A673 (cell line): Measurements from ENCODE around the gene RBM19.

Source experiments
- EZH2 ChIP-seq: fragments of 200-600 bp; sonication (generic); IDR thresholded peaks from 2 replicates; pipeline ENCODE4 v1.6.1; 2017; ENCODE audit warnings: borderline replicate concordance, low read depth, mild to moderate bottlenecking, mixed read lengths, antibody characterized with exemption, low read length; ENCODE audit not compliant: poor library complexity, severe bottlenecking
- TF ChIP-seq, protein P1 (sequence below): fragments of 300-800, 200-600 bp; sonication (generic); conservative IDR thresholded peaks from 2 replicates; pipeline ENCODE4 v1.5.1; 2017; ENCODE audit warnings: low read depth, mild to moderate bottlenecking, antibody characterized with exemption, low read length, moderate library complexity, mixed read lengths

DNA sequence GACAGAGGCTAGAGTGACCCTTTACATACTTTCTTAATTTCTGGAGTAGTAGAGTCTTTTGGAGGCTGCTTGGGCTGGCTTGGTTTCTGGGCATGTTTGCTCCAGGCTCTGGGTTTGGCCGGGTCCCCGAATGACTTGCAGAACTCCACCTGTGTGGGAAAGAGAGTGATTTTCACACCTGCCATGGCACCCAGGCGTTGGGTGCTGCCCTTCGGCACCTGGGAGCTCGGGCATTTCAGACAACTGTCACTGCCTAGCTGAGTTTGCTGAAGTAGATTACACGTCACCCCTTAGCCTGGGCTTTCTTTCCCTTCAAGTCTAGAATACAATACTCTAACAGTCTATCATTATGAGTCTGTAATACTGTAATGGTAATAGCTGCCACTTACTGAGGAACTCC is 6.1 kb downstream of the RBM19 start:
- TF ChIP-seq, protein P1, sequence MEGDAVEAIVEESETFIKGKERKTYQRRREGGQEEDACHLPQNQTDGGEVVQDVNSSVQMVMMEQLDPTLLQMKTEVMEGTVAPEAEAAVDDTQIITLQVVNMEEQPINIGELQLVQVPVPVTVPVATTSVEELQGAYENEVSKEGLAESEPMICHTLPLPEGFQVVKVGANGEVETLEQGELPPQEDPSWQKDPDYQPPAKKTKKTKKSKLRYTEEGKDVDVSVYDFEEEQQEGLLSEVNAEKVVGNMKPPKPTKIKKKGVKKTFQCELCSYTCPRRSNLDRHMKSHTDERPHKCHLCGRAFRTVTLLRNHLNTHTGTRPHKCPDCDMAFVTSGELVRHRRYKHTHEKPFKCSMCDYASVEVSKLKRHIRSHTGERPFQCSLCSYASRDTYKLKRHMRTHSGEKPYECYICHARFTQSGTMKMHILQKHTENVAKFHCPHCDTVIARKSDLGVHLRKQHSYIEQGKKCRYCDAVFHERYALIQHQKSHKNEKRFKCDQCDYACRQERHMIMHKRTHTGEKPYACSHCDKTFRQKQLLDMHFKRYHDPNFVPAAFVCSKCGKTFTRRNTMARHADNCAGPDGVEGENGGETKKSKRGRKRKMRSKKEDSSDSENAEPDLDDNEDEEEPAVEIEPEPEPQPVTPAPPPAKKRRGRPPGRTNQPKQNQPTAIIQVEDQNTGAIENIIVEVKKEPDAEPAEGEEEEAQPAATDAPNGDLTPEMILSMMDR = no peak
- TF ChIP-seq EZH2 = no peak
